ENCODE results near the gene CAST.

Gene CAST

GRCh38 chr5:96677496-96677895, 15.3 kb downstream of the CAST start:
- DNase-seq, result no peak

- no peak for DNase-seq
These were observed 17.1 kb downstream of the CAST start for GRCh38 chr5:96679293-96679692.

GRCh38 chr5:96680759-96681470, 18.7 kb downstream of the CAST start:
- no peak for DNase-seq

- DNase-seq, result no peak
These were observed 21.2 kb downstream of the CAST start for GRCh38 chr5:96683392-96683791.

GRCh38 chr5:96683810-96684209, 21.6 kb downstream of the CAST start:
- no peak for DNase-seq

GRCh38 chr5:96687080-96687479, 24.9 kb downstream of the CAST start:
- DNase-seq, result no peak

GRCh38 chr5:96687812-96688453, 25.8 kb downstream of the CAST start:
- DNase-seq, result no peak

GRCh38 chr5:96690861-96691260, 28.7 kb downstream of the CAST start:
- DNase-seq, result no peak

- no peak for DNase-seq
These were observed 29.5 kb downstream of the CAST start for GRCh38 chr5:96691503-96692303.

GRCh38 chr5:96692441-96692840, 30.3 kb downstream of the CAST start:
- DNase-seq, result no peak

- DNase-seq, result no peak
These were observed 37.1 kb downstream of the CAST start for GRCh38 chr5:96699186-96699820.

- DNase-seq, result peak; percentile 90
These were observed 40.6 kb downstream of the CAST start for GRCh38 chr5:96702503-96703383.

- DNase-seq, result no peak
These were observed 41.3 kb downstream of the CAST start for GRCh38 chr5:96703384-96703920.

- no peak for DNase-seq
These were observed 41.8 kb downstream of the CAST start for GRCh38 chr5:96703995-96704394.

GRCh38 chr5:96706433-96707111, 44.4 kb downstream of the CAST start:
- DNase-seq, result no peak

- no peak for DNase-seq
These were observed 46.4 kb downstream of the CAST start for GRCh38 chr5:96708600-96708999.

- no peak for DNase-seq
These were observed 47.1 kb downstream of the CAST start for GRCh38 chr5:96709152-96709821.

GRCh38 chr5:96712100-96712746, 50.0 kb downstream of the CAST start:
- no peak for DNase-seq

GRCh38 chr5:96714450-96714849, 52.3 kb downstream of the CAST start:
- DNase-seq, result no peak

- DNase-seq, result peak; percentile 7
These were observed 52.8 kb downstream of the CAST start for GRCh38 chr5:96714951-96715451.
